HG03060 (cell line): Measurements from ENCODE around the gene UBXN10.

Experiments used
- ATAC-seq: cut with Tn5 transposase; IDR thresholded peaks from one replicate; pipeline ENCODE4 v1.9.1; 2021; ENCODE audit warnings: low read depth, moderate number of reproducible peaks; ENCODE audit not compliant: unreplicated experiment

UBXN10 gene

DNA sequence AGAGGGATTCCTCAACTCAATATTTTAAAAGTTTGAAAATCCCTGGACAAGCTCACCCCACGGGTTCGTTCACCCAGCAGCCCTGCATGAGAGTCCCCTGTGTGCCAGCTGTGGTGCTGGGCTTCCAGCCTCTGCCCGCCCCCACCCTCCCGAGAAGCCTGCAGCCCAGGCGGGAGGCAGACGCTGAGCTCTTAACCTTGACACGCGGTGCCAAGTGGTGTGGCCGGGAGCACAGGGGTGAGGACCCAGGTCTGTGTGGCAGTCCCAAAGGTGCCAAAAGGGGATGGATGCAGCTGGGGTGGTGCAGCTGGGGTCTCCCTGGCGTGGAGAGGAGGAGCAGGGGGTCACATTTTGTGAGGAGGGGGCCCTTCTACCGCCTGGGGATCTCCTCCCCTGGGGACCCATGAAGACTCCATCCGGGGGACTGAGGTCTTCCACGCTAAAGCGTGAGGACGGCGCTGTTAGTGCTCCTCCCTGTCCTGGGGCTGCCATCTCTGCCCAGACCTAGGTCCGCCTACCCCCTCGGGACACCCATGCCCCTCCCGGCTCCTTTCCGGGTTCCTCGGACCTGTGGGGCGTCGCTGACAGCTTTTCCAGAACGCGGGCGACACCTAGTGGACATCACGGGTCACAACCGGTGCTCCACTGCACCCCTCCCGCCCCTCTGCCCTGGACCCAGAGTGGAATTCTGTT, 33.8 kb upstream of the UBXN10 start:
- no peak for ATAC-seq

DNA sequence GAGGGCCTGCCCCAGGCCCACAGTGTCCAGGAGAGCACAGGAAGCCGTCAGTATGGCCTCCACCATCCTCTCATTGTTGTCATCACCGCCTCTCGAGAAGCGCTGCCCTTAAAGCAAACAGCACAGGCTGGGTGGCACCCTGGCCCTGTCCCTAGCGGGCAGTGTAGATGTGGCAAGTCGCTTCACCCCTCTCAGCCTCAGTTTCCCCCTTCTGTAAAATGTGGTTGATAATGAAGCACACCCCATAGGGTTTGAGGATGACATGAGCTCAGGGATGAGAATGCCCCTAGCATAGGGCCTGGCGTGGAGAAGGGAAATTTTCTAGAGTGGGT, 33.3 kb upstream of the UBXN10 start:
- no peak for ATAC-seq

DNA sequence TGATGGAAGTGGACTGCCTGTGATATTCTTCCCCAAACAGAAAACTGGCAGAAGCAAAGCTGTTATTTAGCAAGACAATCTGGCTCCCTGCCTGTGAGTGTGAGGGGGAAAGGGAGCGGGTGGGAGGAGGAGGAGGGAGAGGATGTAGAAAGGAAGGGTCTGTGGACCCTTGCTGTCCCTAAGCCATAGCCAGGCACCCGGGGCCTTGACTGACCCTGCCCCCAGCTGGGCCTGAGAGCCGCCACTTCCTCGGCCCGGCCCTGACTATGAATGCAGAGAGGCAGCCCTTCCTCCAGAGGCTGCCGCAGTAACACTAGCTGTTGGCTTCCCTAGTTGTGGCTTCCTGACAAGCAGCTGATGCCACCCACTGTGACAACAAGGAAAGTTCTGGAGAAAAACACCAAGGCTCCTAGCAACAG, 32.9 kb upstream of the UBXN10 start:
- ATAC-seq, result no peak

DNA sequence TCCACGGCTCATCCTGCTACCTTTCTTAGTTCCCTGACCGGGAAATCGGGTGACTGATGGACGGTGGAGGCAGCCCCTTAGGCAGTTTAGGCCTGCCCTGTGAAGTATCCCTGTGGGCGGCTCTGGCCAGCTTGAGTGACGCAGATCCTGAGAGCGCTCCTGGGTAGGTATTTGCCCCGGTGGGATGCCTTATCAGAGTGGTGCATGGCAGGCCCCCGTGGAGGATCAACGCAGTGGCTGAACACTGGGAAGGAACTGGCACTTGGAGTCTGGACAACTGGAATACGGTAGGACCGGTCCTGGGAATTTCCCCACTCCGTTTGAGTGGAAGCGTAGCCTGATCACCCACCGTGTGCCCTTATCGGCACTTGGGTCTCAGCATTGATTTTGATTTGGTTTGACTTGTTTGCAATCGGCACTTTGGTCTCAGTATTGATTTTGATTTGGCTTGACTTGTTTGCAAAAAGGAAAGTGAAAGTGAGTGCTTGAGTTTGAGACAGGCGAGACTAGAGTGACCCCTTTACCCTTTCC, 31.5 kb upstream of the UBXN10 start:
- no peak for ATAC-seq

DNA sequence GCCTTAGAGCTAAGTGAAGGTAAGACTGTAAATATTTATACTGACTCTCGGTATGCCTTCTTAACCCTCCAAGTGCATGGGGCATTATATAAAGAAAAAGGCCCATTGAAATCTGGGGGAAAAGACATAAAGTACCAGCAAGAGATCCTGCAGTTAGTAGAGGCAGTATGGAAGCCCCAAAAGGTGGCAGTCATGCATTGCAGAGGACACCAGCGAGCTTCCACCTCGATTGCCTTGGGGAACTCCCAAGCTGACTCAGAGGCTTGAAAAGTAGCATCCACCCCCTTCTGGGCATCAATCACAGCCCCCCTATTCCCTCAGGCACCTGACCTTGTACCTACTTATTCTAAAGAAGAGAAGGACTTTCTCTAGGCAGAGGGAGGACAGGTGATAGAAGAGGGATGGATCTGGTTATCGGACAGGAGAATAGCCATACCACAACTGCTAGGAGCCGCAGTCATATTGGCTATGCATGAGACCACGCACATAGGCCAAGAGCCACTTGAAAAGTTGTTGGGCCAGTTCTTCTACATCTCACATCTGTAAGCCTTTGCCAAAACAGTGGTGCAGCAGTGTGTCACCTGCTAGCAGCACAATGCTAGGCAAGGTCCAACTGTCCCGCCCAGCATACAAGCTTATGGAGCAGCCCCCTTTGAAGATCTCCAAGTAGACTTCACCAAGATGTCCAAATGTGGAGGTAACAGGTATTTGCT, 27.4 kb upstream of the UBXN10 start:
- no peak for ATAC-seq

DNA sequence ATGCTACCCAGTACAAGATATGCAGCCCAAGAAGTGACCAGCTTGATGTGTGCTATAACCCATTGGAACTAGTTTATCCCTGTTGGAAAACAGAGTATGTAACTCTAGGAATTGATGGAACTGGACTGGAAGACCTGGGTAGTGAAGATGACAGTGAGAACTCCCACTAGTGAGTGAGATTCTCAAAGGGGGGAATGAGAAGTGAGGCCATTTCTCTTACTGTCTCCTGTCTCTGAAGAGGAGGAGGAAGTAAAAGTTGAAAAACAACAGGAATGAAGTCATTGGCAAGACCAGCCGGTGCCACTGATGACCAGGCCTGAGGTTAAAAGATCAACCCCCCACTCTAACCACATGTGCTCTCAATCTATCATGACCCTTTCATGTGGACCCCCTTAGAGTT, 25.9 kb upstream of the UBXN10 start:
- ATAC-seq, result no peak

DNA sequence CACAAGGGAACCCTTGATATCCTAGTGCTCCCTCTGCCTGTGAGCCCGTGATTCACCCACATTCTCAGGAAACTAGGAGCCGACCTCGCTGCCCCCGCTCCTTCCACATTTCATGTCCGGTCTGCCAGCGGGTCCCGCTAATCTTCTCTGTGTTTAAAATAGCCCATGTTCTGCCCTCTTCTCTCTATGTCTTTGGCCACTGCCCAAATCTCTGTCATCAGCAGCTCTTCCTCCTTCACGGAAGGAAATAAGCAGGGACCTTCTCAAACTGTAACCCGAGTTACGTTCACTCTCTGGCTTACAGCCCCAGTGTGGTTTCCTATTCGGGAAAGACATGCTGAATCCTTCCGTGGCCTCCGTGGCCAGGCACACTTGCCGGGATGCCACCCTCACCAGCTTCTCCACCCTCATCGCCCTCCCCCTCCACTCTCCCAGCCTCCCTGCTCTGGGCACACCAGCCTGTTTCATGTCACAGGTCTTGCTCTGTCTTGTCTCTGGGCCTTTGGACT, 21.1 kb upstream of the UBXN10 start:
- ATAC-seq, result no peak

DNA sequence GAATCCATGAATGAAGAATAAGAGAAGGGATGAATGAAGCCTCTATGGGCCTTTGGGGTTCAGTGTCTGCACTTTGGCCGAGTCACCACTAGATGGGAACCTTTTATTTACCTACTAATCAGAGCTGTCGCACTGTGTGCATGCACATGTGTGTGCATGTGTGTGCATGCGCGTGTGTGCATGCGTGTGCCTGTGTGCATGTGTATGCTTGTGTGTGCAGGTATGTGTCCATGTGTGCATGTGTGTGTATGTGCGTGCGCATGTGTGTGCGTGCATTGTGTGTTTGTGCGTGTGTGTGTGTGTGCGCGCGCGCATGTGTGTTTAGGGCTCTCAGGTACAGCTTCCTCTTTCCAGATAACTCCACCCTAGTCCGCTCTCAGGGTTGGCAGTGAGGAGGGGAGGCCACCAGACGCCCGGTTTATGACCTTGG, 20.4 kb upstream of the UBXN10 start:
- ATAC-seq, result no peak

DNA sequence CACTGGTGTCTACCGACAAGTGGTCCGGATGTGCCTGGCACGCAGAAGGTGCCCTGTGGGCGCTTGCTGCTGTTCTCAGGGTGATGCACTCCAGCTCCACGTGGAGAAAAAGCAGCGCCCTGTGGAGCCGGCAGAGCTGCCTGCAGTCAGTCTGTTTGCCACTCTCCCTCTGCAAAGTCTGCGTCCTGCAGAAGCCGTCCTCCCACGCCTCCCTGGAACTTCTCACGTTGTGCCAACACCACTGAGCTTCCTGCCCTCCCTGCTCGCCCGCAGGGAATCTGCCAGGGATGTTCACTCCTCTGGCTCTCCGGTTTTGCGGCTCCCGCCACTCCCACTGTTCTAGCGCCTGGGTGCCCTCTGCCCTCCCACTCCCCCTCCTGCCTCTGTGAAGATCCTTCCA, 19.8 kb upstream of the UBXN10 start:
- no peak for ATAC-seq

DNA sequence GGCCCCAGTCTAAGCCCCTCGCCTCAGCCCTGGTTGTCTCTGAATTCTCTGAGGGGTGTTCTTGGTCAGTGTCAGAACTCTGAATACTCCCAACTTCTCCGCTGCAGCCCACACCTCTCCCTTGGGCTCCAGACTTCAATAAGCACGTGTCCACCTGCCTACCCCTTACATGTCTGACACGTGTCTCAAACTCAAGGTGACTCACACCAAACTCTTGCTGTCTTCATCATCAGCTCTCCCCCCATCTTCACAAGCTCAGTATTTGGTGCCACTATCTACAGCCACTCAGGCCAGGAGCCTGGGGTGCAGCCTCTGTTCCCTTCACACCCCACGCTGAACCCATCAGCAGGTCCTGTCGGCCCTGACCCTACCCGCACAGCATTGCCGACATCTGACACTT, 18.8 kb upstream of the UBXN10 start:
- ATAC-seq, result no peak

DNA sequence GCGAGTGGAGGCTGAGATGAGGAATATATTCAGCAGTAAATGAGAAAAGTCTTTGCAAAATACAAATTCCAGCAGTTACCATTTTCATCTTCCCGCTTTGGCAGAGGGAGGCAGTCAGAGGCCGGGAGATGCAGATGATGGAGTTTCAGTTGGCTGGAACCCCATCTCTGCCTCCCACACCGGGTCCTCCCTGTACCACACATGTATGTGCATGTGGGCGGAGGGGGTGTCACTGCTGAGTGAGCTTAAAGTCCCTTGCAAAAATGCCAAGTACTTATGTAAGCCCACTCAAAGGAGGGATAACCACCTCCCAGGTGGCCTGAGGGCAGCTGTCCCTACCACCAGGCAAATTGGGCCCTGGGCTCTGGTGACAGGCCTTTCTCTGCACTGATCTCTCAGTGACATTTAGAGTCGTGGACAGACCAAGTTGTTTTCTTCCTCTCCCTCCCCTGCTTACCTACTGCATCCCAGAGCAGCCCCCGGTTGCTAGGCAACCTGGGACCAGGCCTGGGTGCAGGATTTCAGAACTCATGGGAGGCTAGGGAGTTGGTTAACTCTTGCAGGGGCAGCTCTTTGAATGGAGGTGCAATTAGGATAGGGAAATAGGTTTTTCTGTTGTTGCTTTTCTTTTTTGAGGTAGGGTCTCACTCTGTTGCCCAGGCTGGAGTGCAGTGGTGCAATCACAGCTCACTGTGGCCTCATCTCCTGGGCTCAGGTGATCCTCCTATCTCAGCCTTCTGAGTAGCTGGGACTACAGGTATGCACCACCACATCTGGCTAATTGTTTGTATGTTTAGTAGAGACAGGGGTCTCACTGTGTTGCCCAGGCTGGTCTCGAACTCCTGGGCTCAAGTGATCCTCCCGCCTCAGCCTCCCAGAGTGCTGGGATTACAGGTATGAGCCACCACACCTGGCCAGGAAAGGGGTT, 17.1 kb upstream of the UBXN10 start:
- ATAC-seq, result no peak

DNA sequence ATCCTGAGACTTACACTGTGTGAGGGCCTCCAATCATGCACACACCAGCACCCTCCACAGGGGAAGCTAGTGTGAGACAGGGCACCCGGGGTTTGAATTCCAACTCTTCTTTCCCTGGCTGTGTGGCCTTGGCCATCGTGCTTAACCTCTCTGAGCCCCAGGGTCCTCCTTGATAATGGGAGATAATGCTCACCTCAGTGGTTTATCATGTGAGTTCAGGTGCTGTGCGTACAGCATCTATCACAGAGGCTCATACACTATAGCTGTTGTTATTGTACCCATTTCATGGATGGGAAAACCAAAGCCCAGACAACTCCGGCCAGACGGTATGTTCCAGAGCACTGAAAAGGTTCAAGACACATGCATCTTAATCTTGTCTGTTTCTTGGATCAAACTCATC, 16.0 kb upstream of the UBXN10 start:
- no peak for ATAC-seq

DNA sequence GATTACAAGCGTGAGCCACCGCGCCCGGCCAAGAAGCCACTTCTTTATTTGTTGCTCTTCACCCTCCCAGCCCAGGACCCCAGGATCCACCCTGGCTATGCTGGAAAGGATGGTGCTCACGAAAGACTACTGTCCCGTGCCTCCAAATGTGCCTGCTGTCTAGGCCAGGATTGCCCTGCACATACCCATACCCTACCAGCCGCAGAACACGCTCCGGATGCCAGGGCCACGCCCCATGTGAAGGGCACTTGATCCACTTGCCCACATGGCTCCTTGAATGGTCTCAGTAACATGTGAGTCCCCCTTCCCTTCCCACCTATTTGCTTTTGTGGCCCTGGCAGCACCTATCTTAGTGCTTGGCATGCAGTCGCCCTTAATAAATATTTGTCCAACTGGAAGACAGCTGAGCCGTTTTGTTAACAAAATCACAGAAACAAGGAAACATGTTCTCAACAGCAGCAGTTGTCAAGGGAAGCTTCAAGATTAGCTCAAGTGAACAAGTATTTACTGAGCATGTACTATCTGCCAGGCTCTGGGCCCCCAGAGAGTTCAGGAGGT, 13.8 kb upstream of the UBXN10 start:
- ATAC-seq, result no peak

DNA sequence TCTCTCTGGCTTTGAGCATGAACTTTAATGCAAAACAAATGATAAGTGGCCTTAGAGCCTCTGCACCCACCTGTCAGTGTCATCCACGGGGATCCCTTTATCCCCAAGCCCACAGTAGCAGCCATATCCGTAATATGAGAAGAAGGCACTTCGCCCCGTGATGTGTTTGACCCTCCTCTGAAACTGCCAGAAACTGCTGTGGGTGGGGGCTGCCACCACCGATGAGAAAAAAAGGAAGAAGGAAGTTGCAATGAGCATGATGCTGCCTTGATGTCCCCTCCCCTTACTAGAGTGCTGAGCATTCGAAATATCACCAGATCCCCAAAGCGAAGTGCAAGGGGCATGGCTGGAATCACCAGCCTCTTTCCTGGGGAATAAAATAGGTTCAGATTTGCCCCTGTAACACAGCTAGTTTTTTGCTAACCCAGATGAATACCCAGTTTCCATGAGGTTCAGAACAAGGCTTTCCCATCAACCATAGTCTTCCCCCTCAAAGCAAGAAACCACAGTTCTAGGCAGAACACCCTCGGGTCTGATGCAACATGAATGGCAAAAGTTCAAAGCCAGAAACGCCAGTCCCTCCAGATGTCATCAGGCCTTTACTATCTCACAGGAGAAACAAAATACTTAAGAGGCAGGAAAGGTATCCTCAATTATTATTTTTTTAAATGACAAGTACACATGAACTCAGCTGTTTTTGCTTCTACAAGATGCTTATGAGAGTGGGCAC, 10.8 kb upstream of the UBXN10 start:
- ATAC-seq, result no peak

DNA sequence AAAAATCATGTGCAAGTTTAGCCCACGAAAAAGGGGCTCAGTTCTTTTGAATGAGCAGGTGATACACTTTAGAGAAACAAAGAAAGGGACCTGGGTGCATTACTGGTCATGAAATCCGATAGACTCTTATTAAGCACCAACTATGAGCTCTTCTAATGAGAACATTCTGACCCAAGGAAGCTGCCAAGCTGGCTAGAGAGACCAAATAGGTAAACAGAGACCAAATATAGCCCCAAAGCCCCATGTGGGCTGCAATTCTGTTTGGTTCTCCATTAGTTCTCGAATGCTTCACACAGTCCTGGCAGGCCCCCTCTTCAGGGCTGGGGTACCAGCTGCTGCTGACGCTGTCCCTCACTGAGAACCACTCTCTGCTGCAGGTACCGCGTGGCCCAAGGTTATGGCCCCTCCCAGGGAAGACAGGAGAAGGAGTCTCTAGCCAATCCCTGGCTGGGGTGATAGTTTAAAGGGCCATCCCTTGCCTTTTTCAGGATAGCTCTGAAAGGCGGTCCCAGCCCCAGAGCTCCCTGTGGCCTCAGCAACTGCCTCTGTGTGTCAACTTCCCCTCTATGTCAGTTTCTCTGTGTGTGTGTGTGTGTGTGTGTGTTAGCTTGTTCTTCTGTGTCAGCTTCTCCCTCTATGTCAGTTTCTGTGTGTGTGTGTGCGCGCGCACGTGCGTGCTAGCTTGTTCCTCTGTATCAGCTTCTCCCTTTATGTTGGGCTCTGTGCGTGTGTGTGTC, 7.1 kb upstream of the UBXN10 start:
- ATAC-seq, result no peak

DNA sequence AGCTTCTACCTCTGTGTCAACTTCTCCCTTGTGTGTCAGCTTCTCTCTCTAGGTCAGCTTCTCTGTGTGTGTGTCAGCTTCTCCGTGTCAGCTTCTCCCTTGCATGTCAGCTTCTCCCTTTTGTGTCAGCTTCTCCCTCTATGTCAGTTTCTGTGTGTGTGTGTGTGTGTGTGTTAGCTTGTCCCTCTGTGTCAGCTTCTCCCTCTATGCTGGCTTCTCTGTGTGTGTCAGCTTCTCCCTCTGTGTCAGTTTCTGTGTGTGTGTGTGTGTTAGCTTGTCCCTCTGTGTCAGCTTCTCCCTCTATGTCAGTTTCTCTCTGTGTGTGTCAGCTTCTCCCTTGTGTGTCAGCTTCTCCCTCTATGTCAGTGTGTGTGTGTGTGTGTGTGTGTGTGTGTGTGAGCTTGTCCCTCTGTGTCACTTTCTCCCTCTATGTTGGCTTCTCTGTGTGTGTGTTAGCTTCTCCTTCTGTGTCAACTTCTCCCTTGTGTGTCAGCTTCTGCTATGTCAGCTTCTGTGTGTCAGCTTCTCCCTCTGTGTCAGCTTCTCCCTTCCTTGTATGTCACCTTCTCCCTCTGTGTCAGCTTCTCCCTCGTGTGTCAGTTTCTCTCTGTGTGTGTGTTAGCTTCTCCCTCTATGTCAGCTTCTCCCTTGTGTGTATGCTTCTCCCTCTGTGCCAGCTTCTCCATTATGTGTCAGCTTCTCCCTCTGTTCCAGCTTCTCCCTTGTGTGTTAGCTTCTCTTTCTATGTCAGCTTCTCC, 6.3 kb upstream of the UBXN10 start:
- no peak for ATAC-seq

DNA sequence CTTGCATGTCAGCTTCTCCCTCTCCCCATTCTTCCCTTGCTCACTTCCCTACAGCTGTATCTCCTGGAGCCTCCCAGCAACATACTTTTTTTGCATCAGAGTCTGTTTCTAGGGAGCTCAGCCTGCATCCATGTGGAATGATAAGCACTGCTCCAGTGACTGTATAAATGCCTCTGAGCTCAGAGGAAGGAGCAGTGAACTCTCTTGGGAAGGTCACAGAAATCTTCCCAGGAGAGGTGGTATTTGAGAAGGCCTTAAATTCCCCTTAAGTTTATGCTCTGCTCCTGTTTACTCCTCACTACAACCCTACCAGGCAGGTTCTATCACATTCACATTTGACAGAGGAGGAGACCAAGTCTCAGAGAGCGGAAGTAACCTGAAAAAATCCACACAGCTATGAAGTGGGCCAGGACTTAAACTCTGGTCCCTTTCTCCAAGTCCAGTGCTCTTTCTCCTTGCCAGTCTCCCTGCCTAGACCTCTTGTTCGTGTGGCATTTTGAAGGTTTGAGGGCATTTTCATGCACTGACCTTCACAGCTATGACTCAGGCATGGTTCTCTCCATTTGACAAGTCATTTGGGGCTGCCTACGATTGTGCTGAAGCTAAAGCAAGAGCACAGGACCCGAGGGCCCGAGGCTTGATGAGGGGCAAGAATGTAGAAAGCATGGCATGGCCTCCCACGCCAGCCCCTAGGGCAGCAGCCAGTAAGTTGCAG, 5.6 kb upstream of the UBXN10 start:
- no peak for ATAC-seq

DNA sequence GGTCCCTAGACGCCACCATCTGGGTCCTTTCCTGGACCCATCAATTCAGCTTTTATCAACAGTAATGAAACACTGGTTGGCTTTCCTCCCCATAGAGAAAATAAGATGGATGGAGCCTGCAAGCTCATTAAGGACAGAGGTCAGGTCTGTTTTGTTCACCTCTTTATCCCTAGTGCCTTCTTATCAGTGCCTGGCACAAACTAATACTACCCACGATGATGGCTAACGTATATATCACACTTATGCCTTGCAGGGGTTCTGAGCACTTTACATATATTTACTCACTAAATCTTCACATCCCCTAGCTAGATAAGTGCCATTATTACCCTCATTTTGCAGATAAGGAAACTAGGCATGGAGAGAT, 5.1 kb upstream of the UBXN10 start:
- ATAC-seq, result no peak
